NCI-H446 (cell line): ENCODE results near the gene RIC8A.
"Not testable (repeated sequence)": the region's sequence is repeated elsewhere in the genome, so short reads cannot be mapped to it uniquely, and the experiment has no call there.

Source experiments
- DNase-seq, 2 experiments: peaks; one replicate each; lab custom pipeline; 2025; lab: John Stamatoyannopoulos, UW

The RIC8A gene

GRCh38 chr11:207208-207862, at the start of gene RIC8A, which contains the start of gene BET1L:
RIC8A (plus strand) TSS chr11:207708; CDS start chr11:208855, 1,147 bp downstream.
BET1L (minus strand) TSS chr11:207399; CDS start chr11:207321, 78 bp downstream.
- DNase-seq, result peak; percentile 92 to 97

- DNase-seq, result not testable (repeated sequence)
Measured at GRCh38 chr11:180242-180641, 27.3 kb upstream of the RIC8A start.

DNA sequence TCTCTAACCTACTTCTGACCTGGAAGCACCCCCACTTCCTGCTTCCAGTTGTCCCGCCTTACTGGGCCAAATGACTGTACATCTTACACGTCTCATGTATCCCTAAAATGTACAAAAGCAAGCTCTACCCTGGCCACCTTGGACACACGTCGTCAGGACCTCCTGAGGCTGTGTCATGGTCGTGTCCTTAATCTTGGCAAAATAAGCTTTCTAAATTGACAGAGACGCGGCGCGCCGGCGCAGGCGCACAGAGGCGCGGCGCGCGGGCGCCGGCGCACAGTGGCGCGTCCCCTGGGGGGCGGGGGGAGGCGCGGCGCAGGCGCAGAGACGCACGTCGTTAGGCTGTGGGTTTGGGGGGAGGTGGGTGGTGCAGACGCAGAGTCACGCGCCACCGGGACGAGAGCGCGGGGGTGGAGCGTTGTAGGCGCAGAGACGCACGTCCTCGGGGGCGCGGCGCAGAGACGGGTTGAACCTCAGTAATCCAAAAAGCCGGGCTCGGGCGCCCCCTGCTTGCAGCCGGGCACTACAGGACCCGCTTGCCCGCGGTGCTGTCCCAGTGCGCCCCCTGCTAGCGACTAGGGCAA, 18.2 kb upstream of the RIC8A start:
- not testable (repeated sequence) for DNase-seq

- not testable (repeated sequence) for DNase-seq
Measured at GRCh38 chr11:189843-190311, 17.6 kb upstream of the RIC8A start.

GRCh38 chr11:190546-190945, 17.0 kb upstream of the RIC8A start:
- DNase-seq, result not testable (repeated sequence)

GRCh38 chr11:191490-192478, 15.7 kb upstream of the RIC8A start:
- DNase-seq, result not testable (repeated sequence)

DNA sequence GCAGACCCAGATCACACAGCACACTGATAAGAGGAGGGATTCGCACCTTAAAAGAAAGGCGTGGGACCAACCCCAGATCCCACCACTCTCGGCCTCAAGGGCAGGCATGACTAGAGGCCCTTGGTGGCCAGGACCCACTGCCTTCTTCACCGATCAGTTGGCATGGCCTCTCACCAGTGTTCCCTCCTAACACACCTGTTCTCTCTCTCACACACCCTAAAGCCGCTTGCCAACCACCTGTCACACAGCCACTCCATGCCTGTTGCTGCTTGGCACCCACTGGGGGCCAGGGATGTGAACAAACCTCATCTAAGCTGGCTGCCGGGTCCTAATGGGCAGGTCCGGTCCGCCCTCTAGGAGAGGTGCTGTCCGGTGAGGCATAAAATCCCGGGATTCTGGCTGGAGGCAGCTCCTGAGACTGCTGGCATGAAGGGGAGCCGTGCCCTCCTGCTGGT, 14.8 kb upstream of the RIC8A start, which contains the start of gene SCGB1C1:
Gene SCGB1C1, plus strand, starts transcription at position 405 of the 455 bp plus-strand sequence. Its CDS starts 22 bp downstream, at position 427.
- not testable (repeated sequence) for DNase-seq

GRCh38 chr11:193481-193880, 14.0 kb upstream of the RIC8A start:
- not testable (repeated sequence) for DNase-seq

DNA sequence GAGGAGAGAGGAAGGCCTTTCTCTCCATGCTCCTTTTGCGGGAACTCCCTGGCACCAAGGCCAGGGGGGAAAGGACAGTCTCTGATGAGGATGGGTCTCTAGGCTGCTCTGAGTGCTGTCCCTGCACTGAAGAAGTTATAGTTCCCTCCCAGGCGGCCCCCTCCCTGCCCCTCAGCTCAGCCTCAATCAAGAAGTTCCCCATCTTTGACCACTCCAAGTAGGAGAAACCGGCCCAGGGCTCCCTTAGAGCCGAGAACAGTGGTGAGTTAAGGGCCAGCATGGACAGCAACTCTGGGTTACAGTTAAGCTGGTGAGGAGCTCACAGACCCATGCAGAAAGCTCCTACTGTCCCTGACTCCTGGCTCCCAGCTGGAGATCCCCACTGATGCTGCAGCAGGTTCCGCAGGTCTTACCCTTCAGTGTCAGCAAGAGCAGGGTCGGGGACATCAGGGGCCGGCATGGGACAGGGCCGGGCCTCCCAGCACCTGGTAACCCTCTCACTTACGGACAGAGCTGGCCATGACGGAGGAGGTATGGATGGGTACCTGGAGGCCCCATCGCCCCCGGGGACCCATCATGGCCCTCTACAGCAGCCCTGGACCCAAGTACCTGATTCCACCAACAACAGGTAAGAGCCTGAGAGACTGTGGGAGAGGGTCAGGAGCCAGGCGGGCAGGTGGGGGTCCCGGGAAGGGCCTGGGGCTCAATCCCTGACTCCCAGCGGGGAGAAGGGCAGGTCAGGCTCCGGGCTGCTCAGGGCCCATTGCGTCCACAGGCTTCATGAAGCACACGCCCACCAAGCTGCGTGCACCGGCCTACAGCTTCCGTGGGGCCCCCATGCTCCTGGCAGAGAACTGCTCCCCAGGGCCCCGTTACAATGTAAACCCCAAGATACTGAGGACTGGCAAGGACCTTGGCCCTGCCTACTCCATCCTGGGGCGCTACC, 10.4 kb upstream of the RIC8A start:
- DNase-seq, result no peak

GRCh38 chr11:197741-198235, 9.7 kb upstream of the RIC8A start:
- DNase-seq, result no peak

DNA sequence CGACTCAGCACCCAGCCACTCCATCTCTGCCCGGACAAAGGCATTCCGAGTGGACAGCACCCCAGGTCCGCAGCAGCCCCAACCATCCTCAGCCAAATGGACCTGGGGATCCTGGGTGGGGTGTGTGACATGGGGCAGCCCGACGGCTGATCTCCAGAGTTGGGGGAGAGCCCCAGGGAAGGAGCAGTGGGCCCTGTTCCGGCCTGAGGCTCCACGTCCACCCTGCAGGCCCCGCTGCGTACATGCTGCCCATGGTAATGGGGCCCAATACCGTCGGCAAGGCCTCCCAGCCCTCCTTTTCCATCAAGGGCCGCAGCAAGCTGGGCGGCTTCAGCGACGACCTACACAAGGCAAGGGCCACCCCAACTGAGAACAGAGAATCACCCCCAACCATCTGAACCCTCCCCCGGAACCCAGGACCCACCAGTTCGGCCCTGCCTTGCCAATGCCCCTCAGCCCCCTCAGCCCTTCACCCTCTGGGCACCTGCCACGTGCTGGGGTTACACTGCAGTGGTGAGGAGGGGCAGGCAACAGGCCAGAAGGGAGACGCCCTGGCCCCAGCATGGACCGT, 9.2 kb upstream of the RIC8A start:
- DNase-seq, result no peak

GRCh38 chr11:199004-199581, 8.4 kb upstream of the RIC8A start:
- DNase-seq, result no peak

DNA sequence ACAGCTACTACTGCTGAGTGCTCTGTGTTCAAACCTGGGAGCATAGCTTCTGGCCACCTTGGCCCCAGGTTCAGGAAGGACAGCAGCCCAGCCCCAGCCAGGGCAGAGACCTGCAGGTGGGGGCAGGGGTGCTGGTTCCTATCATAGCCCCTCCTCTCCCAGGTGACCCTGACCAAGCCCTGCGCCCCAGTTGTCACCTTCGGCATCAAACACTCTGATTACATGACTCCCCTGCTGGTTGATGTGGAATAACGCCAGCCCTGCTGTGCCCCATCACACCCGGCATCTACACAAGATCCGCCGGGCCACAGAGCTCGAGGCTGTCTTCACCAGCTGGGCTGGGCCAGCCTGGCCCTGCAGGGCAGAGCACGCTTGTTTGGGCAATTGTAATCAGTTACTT, 7.7 kb upstream of the RIC8A start:
- DNase-seq, result no peak

- DNase-seq, result no peak
Measured at GRCh38 chr11:200224-201003, 7.1 kb upstream of the RIC8A start.

- no peak for DNase-seq
Measured at GRCh38 chr11:201966-202365, 5.5 kb upstream of the RIC8A start.

GRCh38 chr11:202490-202889, 5.0 kb upstream of the RIC8A start:
- DNase-seq, result no peak

- DNase-seq, result no peak
Measured at GRCh38 chr11:203056-203944, 4.2 kb upstream of the RIC8A start.

- DNase-seq, result no peak
Measured at GRCh38 chr11:203945-204586, 3.4 kb upstream of the RIC8A start.
